Measurements from ENCODE around the gene RAB35. TPM values are rescaled to one million over a fixed set of nuclear protein-coding genes. Genes with fewer than 3 reads are reported as not detected.

The RAB35 gene
- total and polyA plus RNA-seq, 4 donors: 22.1 to 51.8 (median 37.1) TPM

- Histone ChIP-seq H3K36me3 (ENCODE audit: control insufficient read depth in 4 of 4, insufficient read depth in 4 of 4, low read length in 4 of 4) (peaks cover 40 to 74% (median 44%) of the 10 kb centered on the region in 4 donors), H3K9ac (ENCODE audit: insufficient read depth in 1 of 2, low read length in 2 of 2) (no peak overlapping the region), H3K27ac (ENCODE audit: low read depth in 1 of 2, low read length in 1 of 2) (no peak overlapping the region), H3K27me3 (ENCODE audit: control insufficient read depth in 3 of 3, insufficient read depth in 3 of 3, low read length in 2 of 3) (no peaks in the 10 kb centered on the region), H3K4me3 (no peak overlapping the region), H3K9me3 (ENCODE audit: control insufficient read depth in 4 of 4, insufficient read depth in 3 of 4, low read length in 3 of 4) (no peaks in the 10 kb centered on the region), H3K4me1 (ENCODE audit: control insufficient read depth in 5 of 5, insufficient read depth in 5 of 5, low read length in 5 of 5) (no peaks in the 10 kb centered on the region)
- DNase-seq (no peak), ATAC-seq (ENCODE audit: insufficient read depth, low FRiP score) (no peak)
- no peak for TF ChIP-seq CTCF (IDR thresholded peaks at IDR 0.05; ENCODE audit: control extremely low read depth, extremely low read depth)
- 93 to 96% methylated on average over 22 of the region's 22 CpGs for WGBS, 2 donors
Measured at GRCh38 chr12:120150919-120151525, 34.5 kb upstream of the RAB35 start.

- no peaks in the 10 kb centered on the region for H3K4me1 ChIP-seq (ENCODE audit: control insufficient read depth in 5 of 5, insufficient read depth in 5 of 5, low read length in 5 of 5)
- no peak overlapping the region for H3K27ac ChIP-seq (ENCODE audit: low read depth in 1 of 2, low read length in 1 of 2)
- no peak overlapping the region for H3K4me3 ChIP-seq
- DNase-seq: no peak
- peaks cover 33 to 64% (median 36%) of the 10 kb centered on the region in 4 donors for H3K36me3 ChIP-seq (ENCODE audit: control insufficient read depth in 4 of 4, insufficient read depth in 4 of 4, low read length in 4 of 4)
- H3K9me3 ChIP-seq (ENCODE audit: control insufficient read depth in 4 of 4, insufficient read depth in 3 of 4, low read length in 3 of 4): no peaks in the 10 kb centered on the region
- no peak for TF ChIP-seq CTCF (IDR thresholded peaks at IDR 0.05; ENCODE audit: control extremely low read depth, extremely low read depth)
- no peaks in the 10 kb centered on the region for H3K27me3 ChIP-seq (ENCODE audit: control insufficient read depth in 3 of 3, insufficient read depth in 3 of 3, low read length in 2 of 3)
- 96 to 98% methylated on average over 11 of the region's 11 CpGs for WGBS, 2 donors
- no peak for ATAC-seq (ENCODE audit: insufficient read depth, low FRiP score)
- no peak overlapping the region for H3K9ac ChIP-seq (ENCODE audit: insufficient read depth in 1 of 2, low read length in 2 of 2)
Measured at GRCh38 chr12:120148011-120148410, 31.5 kb upstream of the RAB35 start.

GRCh38 chr12:120145164-120145563 is 28.6 kb upstream of the RAB35 start:
- ATAC-seq (ENCODE audit: insufficient read depth, low FRiP score) (no peak), DNase-seq (no peak)
- Histone ChIP-seq H3K36me3 (ENCODE audit: control insufficient read depth in 4 of 4, insufficient read depth in 4 of 4, low read length in 4 of 4) (peaks cover 51 to 73% (median 56%) of the 10 kb centered on the region in 4 donors), H3K4me3 (no peak overlapping the region), H3K4me1 (ENCODE audit: control insufficient read depth in 5 of 5, insufficient read depth in 5 of 5, low read length in 5 of 5) (no peaks in the 10 kb centered on the region), H3K9me3 (ENCODE audit: control insufficient read depth in 4 of 4, insufficient read depth in 3 of 4, low read length in 3 of 4) (no peaks in the 10 kb centered on the region), H3K27ac (ENCODE audit: low read depth in 1 of 2, low read length in 1 of 2) (no peak overlapping the region), H3K27me3 (ENCODE audit: control insufficient read depth in 3 of 3, insufficient read depth in 3 of 3, low read length in 2 of 3) (no peaks in the 10 kb centered on the region), H3K9ac (ENCODE audit: insufficient read depth in 1 of 2, low read length in 2 of 2) (no peak overlapping the region)
- TF ChIP-seq CTCF (IDR thresholded peaks at IDR 0.05; ENCODE audit: control extremely low read depth, extremely low read depth): no peak
- WGBS, 2 donors: 97 to 98% methylated on average over 8 of the region's 8 CpGs

- no peak for DNase-seq
Measured at GRCh38 chr12:120144215-120144614, 27.7 kb upstream of the RAB35 start.

More at GRCh38 chr12:120144215-120144614, 27.7 kb upstream of the RAB35 start:
- peaks cover 49 to 69% (median 61%) of the 10 kb centered on the region in 4 donors for H3K36me3 ChIP-seq (ENCODE audit: control insufficient read depth in 4 of 4, insufficient read depth in 4 of 4, low read length in 4 of 4)
- no peak for ATAC-seq (ENCODE audit: insufficient read depth, low FRiP score)
- H3K4me1 ChIP-seq (ENCODE audit: control insufficient read depth in 5 of 5, insufficient read depth in 5 of 5, low read length in 5 of 5): no peaks in the 10 kb centered on the region
- H3K9me3 ChIP-seq (ENCODE audit: control insufficient read depth in 4 of 4, insufficient read depth in 3 of 4, low read length in 3 of 4): no peaks in the 10 kb centered on the region
- no peak overlapping the region for H3K4me3 ChIP-seq
- WGBS, 2 donors: 97 to 98% methylated on average over 11 of the region's 11 CpGs
- H3K27ac ChIP-seq (ENCODE audit: low read depth in 1 of 2, low read length in 1 of 2): no peak overlapping the region
- no peaks in the 10 kb centered on the region for H3K27me3 ChIP-seq (ENCODE audit: control insufficient read depth in 3 of 3, insufficient read depth in 3 of 3, low read length in 2 of 3)
- H3K9ac ChIP-seq (ENCODE audit: insufficient read depth in 1 of 2, low read length in 2 of 2): no peak overlapping the region
- no peak for TF ChIP-seq CTCF (IDR thresholded peaks at IDR 0.05; ENCODE audit: control extremely low read depth, extremely low read depth)

All from lung (tissue), 12 donors.